ENCODE data around the gene WDFY3.
"Not testable (repeated sequence)": the region's sequence is repeated elsewhere in the genome, so short reads cannot be mapped to it uniquely, and the experiment has no call there.

WDFY3 gene

DNA sequence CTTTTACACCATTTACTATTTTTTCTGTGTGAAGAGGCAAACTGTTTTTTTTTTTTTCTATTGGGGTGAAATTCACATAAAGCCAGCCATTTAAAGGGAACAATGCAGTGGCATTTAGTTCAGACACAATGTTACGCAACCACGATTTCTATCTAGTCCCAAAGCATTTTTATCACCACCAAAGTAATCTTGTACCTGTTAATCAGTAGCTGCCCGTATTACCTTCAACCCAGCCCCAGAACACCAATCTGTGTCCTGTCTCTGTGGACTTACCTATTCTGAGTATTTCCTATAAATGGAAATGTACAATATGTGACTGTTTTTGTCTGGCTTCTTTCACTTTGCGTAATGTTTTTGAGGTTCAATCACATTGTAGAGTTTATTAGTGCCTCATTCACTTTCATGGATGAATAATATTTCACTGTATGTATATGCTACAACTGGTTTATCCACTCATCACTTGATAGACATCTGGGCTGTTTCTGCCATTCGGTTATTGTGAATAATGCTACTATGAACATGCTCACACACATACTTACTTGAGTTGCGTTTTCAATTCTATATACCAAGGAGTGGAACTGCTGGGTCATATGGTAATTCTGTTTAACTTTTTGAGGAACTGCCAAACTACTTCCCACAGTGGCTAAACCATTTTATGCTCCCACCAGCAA is 267.4 kb downstream of the WDFY3 start:
- no peak for DNase-seq

DNA sequence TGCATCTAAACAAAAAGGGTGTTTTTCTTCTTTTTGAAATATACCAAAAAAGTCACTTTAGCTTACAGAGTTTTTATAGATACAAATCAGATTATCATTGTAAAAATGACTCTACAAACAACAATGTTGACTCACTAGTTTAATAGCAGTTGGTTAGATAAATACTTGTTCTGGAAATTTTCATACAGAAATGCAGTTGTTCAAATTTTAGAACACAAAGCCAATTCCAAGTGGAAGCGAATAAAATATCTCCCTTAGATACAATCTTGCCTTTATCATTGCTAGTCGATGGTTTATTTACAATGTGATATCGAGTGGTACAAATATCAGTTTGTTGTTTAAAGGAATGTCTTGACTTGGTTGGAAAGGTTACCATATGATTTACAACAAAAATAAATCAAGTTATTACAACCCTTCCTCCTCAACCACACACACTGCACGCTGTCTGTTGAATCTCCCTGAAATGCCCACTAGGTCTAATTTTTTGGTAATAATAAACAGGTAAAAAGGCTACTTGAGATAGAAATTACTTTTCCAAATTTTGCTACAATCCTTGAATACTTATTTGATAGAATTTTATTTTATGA is 268.8 kb downstream of the WDFY3 start:
- DNase-seq, result no peak

DNA sequence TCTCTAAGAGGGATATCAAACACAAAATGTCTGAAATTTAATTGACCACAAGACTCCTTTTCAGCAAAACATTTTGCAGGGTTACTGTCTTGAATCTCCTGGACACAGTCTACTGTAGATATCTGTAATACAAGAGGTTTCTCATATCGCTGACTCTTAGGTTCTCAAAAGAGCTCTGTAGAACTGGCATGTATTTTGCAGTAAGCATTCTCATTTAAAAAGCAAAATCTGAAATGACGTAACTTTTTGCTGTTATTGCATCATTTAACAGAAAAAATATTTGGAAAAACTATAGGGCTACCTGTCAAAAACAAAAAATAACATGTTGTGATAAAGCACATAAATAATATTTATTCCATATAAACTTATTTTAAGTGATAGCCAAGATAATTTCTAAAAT is 269.3 kb downstream of the WDFY3 start:
- DNase-seq, result no peak

DNA sequence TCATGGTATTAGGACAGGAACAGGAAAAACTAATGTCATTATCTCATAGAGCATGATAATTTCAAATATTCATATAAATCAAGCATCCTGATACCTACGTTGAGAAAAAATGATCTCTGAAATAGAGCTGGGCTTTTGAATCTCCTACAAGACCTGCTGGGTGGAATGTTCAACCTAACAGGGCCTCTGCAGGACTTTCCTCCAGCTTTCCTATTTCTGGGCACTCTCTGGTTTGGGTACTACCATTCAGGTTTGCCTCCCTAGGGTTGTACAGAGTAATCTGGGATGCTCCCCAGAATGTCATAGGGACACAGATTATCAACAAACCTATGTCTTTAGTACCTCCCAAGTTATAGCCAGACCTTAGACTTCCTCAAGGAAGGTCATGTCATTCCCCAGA is 274.7 kb downstream of the WDFY3 start:
- DNase-seq, result no peak

DNA sequence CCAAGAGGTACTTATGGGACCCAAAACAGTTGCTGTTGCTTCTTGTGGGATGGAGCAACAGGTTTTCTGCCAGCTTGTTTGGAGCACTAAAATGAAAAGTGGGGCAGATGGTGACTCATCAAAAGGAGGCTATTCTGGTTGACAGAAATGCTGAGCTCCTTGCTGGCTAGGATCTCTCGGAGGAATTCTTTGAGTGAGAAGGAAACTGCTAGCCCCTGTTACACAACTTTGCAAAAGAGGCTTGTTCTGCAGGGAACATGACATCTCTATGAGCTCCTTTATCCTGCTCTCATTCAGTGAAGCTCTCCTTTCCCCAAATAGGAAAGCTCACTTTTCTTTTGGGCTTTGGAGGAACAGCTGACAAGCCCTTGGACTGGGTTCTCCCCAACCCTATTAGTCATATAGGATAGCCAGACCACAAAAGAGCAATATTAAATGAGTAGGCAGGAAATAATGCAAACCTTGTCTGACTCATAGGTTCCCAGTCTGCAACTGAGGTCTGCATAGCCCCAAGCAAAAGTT is 275.3 kb downstream of the WDFY3 start:
- DNase-seq, result no peak

DNA sequence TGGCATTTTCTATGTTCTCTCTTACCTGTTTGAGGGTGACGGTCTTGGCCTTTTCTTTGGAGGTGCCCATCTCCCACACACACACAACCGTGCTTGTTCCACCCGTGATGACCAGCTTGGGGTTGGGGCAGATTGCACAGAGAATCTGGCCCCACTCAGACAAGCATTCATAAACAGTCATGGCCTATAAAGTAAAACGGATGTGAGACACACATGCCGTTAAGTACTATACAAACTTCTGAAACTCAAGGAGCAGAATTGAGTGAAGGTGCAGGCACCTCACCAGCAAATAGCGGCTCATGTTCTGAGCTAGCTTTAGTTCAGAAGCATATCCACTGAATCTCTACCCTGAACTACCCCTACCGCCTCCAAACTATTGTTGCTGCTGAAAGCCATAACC is 276.0 kb downstream of the WDFY3 start:
- no peak for DNase-seq

DNA sequence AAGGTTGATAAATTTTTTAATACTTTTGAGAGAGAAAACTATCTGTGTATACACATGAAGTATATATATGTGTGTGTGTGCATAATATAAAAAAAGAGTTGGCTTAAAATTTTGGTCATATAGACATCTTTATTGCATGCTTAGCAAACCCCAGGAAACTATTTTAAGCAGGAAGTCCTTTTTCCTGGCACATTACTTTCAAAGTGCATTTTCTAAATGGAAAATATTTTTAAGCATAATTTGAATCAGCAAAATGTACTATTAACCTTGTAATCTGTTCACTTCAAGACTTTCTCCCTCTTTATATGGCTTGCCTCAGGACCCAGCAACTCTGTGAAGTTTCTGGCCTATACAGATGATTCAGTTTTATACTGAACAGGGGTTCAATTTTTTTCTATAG is 277.3 kb downstream of the WDFY3 start:
- no peak for DNase-seq

DNA sequence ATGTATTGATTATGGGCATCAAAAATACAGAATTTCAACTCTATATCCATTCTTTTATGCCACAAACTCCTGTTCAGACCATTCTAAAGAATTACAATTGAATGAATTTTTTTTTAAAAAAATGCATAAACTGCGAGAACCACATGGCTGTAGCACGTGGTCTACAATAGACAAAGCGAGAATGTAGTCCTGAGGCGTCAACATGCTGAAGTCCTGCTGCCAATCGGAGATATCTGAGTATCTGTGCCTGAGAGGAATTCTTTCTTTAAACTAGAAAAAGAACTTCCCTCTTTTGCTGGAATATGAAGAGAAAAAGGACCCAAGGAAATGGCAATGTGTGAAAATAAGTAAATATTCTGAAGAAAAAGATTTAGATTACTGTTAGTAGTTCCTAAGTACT is 277.9 kb downstream of the WDFY3 start:
- no peak for DNase-seq

DNA sequence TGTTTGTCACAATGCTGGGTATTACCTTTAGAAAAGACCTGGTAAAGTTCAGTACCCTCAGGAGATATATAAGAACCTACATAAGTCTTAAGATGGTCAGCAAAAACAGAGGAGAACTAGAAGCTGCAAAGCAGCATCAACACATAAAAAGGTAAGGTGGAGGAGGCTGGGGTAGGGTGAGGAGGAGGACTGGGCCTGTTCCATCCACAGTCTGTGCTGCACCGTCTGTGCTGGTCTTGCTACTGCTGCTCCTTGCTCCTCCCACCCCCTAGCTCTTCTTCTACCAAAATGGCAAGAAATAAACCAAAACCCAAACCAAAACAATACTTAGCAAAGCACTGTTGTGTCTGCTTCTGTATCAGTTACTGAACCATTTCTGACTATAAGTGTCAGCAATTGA is 281.4 kb downstream of the WDFY3 start:
- DNase-seq, result no peak

DNA sequence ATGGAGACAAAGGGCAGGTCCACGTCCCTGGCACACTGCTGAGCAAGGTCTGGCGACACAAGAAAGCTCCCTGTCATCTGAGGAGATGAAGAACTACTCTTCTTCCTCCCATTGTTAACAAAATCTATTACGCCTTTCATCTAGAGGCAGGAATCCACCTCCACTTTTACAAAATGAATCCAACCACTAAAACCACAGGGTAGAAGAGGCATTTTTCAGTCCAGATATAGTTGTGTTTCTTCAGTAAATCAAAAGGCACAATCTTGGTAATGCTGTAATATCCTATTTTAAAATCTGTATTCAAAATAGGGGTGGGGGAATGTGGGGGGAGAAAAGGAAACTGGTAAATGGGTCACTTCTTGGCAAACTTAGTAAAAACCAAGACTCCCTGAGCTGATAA is 282.1 kb downstream of the WDFY3 start:
- DNase-seq, result no peak

DNA sequence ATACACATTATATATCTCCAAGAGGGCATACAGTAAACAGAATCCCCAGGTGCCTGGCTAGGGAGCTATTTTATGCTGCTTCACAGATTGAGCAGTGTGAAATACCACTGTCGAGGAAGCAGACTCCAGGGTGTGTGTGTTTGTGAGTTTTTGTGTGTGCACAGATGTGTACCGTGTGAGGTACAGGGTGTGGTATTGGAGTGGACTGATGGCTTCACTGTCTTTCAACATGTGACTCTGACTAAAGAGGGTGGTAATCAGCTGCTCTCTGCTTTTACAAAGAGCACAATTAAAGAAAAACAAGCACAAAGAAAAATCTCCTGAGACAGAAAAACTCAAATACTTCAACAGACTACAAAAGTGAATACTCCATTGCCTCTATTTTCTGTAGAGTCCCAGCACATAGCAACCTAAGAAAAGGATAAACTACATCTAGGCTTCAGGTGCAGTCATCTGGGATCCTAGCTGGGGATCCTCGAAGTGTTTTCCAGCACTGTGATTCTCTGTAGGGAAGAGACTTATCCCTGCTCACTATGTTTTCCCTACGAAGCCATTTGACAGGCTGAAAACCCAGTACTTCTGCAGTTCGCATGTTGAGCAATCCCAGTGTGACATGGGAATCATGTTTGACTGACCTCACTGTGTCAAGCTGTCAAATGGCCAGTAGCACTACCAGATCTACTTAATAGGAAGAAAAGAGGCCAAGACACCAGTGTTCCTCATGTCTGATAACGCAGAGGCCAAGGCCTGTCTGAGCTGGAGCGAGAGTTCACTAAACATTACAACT is 283.2 kb downstream of the WDFY3 start:
- DNase-seq, result no peak

DNA sequence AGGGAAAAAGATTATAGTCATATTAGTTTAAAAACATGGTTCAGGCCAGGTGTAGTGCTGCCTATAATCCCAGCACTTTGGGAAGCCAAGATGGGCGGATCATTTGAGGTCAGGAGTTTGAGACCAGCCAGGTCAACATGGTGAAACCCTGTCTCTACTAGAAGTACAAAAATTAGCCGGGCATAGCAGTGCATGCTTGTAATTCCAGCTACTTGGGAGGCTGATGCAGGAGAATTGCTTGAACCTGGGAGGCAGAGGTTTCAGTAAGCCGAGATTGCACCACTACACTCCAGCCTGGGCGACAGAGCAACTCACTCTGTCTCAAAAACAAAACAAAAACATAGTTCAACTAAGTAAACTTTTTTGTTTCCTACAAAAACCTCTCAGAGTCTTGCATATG is 283.8 kb downstream of the WDFY3 start:
- not testable (repeated sequence) for DNase-seq

DNA sequence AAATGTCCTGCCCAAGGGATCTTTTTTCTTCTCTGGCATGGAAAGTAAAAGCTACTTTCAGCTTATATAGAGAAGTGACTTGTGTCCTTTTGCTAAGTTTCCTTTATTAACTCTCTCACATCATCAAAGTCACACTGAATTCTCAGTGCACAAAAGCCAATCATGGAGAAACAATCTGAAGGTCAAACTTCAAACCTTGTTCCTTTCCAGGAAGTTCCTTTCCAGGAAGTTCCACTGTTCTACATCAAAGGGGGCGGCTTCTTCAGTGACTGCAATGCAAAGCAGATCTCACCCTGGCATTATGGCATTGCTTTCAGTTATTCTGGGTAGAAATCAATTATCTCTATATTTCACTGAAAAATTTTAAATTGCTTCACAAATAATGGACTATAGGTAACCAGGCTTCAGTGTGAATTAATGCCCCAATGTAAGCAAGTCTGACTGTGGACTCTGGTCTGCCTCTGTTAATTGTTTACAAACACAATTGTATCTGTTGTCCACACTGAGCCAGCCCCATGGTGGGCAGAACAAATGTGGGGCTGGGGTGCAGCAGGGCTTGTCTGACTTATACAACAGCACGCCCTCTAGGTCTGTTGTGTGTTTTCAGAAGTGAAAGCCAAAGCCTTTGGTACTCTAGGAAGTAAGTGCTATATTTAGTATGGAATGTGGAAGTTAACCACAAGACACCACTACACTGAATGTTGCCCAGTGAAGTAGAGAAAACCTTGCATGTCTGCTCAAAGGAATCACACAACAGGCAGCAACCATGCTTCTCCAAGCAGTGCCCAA is 284.8 kb downstream of the WDFY3 start:
- no peak for DNase-seq

DNA sequence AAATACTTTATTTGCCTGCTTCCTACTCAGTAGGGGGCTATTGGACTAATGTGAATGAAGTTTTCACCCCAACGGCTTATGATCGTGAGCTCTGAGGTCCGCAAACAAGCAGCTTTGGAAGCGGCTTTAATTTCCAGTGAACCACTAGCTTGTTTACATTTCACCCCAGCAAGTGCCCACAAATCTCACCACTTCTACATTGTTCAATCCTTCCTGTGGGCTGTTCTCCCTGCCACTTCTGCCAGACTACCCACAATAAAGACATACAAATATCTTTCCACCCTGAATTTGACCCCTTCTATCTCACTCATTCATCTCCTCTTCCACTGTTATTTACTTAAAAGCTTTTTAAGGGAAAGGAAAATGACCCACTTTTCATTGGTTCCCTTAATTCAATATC is 285.5 kb downstream of the WDFY3 start:
- DNase-seq, result no peak

DNA sequence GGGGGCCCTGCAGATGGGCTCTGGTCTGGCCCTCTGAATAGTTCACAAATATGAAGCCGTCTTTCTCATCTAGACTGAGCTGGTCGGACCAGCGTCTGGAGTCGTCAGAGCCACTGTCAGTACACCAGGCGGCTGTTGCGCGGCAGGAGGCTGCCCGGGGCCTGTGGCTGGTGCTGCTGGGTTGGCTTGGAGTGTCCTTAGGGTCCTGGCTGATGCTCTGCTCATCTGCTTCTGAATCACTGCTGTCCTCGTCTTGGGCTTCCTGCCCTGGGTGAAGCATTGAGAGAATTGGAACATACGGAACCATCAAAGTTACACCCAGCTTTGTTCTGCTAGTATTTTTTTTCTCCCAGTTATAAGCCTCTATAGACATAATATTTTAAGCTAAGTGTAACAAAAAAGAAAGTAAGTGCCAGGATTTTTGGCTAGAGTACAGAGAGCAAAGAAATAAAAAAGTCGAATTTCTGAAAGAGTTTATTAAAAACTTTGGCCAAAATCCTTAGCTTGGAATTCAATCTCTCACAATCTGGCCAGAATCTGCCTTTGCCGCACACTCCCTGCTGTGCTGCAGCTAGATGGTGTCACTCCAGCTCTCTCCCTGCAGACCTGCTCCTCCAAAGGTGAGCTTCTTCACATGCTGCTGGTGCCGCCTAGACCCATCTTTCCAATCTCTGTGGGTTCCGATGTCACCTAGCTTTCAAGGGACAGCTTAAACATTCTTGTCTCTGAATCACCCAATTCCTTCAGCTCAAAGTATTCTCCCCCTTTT is 287.3 kb downstream of the WDFY3 start:
- no peak for DNase-seq

DNA sequence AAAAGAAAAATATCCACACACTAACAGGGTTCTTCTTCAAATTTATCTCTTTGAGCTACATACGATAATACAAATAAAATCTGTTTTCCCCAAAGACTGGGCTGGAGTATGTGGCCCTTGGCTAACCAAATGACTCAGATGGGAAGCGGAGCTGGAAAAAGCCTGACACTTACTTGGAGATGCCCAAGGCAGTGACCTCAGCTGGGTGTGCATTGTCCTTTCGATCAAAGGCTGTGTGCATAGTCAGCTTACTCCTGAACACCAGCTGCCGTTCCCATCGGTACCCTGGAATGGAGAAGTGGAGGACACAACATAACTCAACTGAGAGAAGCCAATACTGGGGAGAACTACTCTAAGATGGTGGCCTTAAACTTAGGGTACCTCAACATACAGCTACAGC is 288.5 kb downstream of the WDFY3 start:
- no peak for DNase-seq

DNA sequence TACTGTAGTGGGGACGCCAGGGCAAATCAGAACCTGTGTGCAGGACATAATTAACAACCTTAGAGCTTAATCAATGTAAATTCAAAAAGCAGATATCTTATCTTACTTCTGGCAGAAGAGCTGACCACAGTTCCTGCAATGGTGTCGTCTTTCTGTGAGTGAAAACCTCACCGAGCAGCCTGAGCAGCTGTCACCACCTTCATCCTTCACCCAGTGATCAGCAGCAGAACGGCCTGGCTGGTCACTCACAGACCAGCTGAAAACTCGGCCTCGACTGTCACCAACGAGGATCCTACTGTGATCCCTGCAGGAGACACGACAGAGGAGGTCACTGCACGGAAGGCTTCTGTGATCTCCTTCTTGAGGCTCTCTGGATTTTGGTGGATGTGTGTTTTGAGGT is 289.4 kb downstream of the WDFY3 start:
- no peak for DNase-seq

DNA sequence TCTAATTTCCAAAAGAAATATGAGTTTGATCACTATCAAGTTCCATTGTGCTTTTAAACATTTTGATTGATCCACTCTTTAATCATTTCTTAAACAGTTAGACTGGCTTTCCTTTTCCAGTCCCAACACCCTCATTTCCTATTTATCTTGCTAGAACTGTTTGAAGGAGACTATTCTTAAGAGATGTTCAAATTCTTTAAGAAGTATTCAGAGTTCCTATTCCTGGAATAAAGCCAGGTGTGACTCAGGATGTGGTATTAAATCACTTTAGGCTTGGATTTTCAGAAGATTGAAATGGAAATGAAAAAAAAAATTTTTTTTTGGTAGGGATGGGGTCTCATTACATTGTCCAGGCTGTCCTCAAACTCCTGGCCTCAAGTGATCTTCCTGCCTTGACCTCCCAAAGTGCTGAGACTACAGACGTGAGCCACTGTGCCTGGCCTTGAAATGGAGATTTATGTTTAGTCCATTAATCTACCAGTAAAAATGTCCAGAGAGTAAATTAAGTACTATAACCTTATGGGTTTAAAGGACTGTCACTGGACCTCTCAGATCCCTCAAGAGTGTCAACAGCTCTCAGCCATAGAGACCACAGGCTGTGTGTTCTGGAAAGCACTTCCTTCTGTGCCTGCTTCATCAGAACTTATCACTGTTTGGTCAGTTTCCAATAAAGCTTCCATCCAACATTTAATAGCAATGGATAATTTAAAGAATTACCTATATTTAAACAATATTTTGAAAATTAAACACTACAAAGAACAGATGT is 292.8 kb downstream of the WDFY3 start:
- DNase-seq, result no peak

DNA sequence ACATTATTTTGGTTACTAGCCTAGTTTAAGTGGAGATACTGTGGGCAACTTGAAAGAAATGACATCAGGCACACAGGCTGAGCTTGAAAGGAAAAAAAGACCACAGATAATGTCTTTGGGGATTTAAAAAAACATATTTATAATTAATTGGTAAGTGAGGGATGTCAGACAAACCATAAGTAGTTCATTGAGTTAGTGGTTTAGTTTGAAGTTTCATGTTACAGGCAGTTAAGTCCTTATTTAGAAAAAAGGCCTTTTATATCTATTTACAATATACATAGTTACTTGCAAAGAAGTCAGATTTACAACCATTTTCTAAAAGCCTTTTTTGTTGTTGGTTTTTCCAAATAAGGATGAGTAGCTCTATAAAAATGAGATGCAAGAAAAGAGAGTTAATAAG is 294.3 kb downstream of the WDFY3 start:
- no peak for DNase-seq

DNA sequence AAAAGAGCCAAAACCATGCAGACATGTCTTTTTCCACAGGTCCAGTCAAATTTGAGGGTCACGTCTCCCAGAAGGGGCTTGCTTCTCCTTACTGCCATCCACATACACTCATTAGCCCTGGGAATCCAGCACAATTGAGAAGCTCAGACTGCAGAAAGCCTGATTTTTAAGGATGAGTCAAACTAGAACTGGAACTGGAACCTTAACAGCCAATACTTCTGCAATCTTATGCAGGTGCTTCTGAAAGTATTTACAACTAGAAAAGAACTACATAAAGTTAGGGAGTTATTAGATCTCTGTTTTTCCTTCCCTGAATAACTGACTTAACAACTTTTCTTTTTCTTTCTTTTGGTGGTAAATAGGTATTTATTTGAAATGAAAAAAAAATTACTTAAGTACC is 297.3 kb downstream of the WDFY3 start:
- no peak for DNase-seq

DNA sequence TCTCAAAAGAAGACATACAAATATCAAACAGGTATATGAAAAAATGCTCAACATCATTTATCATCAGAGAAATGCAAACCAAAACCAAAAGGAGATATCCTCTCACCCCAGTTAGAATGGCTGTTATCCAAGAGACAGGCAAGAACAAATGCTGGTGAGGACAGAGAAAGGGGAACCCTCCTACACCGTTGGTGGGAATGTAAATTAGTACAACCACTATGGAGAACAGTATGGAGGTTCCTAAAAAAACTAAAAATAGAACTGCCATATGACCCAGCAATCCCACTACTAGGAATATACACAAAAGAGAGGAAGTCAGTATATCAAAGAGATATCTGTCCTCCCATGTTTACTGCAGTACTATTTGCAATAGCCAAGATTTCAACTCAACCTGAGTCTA is 300.1 kb downstream of the WDFY3 start:
- DNase-seq, result no peak

DNA sequence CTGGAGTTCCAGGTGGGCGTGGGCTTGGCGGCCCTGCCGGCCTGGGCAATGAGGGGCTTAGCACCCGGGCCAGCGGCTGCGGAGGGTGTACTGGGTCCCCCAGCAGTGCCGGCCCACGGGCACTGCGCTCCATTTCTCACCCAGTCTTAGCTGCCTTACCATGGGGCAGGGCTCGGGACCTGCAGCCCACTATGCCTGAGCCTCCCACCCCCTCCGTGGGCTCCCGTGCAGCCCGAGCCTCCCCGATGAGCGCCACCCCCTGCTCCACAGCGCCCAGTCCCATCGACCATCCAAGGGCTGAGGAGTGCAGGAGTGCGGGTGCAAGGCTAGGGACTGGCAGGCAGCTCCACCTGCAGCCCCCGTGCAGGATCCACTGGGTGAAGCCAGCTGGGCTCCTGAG is 301.7 kb downstream of the WDFY3 start:
- DNase-seq, result not testable (repeated sequence)
